NCI-H748 (cell line): Measurements from ENCODE around the gene MRPS10.
A peak's percentile ranks its signal among the peaks of the same experiment; 100 is the strongest.

Experiments
- DNase-seq: peaks from one replicate; lab custom pipeline; 2025; ENCODE audit not compliant: unreplicated experiment; lab: John Stamatoyannopoulos, UW

MRPS10 gene

DNA sequence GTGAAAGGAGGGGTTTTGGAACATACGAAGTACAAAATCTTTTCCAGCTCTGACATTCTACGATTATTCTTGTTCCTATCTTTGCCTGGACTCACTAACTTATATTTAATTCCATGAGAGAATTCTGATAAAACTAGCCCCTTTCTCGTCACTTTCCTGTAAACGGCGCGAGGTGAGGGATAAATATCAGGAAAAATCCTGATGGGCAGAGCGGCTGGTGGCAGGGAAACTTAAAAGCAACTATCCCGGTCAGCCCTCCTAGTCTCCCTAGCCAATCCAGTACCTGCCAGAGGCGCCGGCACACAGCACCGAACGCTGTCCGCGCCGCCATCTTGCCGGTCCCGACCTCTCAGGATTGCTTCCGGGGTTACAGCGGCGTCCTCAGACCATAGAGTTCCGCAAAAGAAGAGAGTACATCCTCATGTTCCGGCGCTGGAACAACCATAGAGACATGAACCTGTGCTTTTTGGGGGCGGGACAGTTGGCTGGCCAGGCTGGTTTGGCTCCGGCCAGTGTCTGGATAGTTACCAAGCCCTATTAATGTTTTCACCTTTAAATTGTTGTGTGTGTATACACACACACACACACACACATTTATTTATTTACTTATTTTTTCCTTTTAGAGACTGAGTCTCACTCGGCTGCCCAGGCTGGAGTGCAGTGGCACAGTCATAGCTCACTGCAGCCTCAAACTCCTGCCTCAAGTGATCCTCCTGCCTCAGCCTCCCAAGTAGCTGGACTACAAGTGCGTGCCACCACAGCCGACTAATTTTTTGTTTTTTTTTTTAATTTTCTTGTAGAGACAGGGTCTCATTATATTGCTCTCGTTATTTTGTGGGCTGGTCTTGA is at the start of gene MRPS10:
Gene MRPS10, minus strand, starts transcription at position 343 of the 849 bp plus-strand sequence. Its CDS starts 12 bp downstream, at position 331.
- DNase-seq, result peak; percentile 99

DNA sequence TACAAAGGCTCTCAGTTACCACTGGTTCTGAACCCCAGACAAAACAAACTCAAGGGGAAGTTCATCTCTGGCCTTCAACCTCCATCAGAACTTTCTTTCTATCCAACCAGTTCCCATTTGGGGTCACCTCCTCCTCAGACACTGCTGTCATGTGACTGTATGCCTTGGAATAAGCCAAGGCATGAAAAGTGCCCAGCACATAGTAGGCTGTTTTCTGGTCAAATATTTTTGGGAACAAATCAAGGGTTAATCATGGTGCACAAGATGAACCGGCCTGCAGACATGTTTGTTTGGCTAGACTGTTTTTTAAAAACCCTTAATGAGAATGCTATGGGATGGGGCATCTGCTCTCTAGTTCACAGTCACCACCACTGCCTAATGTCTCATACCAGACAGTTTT is 48.9 kb upstream of the MRPS10 start:
- DNase-seq, result no peak

- DNase-seq, result no peak
Measured at GRCh38 chr6:42264852-42265390, 47.3 kb upstream of the MRPS10 start.

GRCh38 chr6:42264162-42264851 is 46.6 kb upstream of the MRPS10 start:
- DNase-seq, result no peak

GRCh38 chr6:42263165-42263728 is 45.6 kb upstream of the MRPS10 start:
- no peak for DNase-seq

DNA sequence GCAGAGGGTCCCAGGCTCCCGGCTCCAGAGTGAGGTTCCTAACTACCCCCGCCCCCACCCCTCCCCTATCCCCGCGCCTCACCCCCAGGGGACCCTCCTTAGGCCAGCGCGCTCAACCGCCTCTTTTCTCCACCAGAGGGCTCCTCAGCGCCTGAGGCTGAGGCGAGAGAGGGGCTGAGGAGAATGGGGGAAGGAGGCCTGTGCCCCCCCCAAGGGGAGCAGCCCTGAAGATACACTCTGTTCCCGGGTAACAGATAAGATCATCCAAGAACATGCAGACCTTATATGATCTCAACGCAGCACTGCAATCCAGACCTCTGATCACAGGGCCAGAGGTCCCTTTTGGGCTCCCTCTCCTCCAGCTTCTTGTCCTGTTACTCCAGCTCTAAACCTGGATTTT is 43.3 kb upstream of the MRPS10 start:
- peak; percentile 20 for DNase-seq

GRCh38 chr6:42260396-42260888 is 42.8 kb upstream of the MRPS10 start:
- no peak for DNase-seq

DNA sequence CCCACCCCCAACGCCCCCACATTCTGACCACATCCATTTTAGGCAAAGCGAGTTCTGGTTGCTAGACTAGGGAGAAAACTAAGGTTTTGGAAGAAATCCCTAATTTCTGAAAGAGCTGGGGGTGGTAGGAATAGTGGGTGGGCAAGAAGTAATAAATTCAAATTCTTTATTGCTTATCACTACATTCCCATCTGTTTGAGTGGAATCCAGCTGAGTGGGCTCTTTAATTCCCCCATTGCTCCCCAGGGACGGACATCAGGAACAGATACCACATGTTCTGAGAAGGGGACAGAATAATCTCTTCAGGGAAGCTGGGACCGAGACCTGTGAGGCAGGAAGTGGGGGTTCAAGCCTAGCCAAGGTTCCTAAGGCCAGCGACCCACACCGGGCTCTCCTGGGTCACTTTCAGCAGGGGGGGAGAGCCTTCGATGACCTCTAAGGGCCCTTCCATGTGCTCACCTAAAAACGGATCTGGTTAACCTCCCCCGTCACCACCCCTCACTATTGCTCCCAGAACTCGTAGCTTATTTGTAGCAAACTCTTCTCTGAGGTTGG is 42.3 kb upstream of the MRPS10 start:
- no peak for DNase-seq

- DNase-seq, result no peak
Measured at GRCh38 chr6:42259286-42259685, 41.6 kb upstream of the MRPS10 start.

- DNase-seq, result no peak
Measured at GRCh38 chr6:42257614-42258013, 40.0 kb upstream of the MRPS10 start.

DNA sequence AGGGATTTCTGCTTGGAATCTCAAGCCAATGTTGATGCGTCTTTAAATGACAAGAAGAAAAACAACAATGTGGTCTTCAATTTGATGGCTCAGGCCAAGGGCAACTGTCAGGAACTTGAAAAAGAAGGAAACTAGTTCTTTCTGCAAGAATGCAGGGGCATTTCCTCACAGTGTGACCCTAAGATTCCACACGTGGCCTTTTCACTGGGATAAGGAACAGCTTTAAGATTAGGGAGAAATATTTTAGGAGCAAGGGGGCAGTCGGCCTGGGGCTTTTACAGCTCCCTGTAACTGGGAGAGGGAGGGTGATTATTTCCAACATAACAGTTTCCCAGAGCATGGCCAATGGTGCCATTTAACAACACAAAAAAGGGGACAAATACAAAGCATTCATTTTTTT is 39.4 kb upstream of the MRPS10 start:
- no peak for DNase-seq

- no peak for DNase-seq
Measured at GRCh38 chr6:42255050-42255449, 37.4 kb upstream of the MRPS10 start.

- no peak for DNase-seq
Measured at GRCh38 chr6:42254505-42254904, 36.8 kb upstream of the MRPS10 start.

DNA sequence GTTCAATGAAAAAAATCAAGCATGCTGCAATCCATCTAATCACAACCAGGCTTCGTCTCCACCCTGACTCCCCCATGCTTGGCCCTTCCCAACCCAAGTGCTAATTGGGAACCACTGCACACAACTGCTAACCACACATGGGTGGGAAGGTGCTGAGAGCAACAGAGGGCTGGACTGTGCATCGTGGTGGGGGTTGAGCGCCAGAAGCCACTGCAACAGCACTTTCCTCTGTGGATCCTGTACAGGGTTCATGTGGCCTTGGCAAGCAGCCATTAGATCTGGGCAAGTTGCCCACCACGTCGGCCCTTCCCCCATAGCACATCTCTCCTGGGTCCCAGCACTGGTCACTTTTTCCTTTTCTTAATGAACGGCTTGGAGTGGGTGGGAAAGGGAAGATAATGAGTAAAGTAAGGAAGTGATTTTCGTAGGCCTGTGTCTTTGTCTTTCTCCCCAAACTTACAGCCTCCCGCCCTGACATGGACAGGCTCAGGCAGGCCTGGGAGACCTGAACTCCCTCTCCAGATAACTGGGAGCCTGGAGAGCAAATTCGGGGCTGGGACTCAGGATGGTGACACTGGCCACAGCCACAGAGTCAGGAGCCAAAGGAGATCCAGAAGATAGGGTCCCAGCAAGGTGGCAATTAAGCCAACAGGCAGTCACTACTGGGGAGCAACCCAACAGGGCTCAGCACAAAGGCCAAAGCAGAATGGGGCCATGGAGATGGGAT is 34.4 kb upstream of the MRPS10 start:
- DNase-seq, result peak; percentile 92

GRCh38 chr6:42251500-42251899 is 33.8 kb upstream of the MRPS10 start:
- no peak for DNase-seq

DNA sequence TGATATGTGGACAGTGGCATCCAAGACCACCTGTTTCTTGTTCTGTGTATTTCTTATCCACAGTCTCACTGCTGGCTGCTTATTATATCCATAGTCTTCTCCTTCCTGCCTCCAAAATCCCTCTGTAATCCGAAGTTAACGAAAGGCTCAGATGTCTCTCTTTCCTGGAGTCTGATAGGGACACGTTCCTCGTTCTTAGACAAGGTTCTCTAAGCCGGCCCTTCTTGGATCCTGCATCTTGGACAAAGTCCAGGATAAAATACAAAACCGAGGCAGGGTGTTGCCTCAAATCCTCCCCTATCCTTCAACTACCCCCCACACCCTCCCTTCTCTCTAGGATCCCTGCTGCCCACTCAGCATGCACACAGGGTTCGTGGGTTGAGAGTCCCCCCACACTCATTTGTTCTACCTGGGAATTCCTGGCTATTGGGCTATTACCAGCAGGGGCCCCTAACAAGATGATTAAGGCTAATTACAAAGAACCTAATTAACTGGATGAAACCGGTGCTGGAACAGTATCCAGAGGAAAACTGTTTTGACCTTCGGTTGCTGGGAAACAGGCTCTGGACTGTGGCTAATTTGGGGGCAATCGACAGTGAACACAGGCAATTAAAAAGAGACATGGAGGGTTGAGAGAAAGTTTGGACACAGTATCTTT is 32.7 kb upstream of the MRPS10 start:
- DNase-seq, result peak; percentile 88

DNA sequence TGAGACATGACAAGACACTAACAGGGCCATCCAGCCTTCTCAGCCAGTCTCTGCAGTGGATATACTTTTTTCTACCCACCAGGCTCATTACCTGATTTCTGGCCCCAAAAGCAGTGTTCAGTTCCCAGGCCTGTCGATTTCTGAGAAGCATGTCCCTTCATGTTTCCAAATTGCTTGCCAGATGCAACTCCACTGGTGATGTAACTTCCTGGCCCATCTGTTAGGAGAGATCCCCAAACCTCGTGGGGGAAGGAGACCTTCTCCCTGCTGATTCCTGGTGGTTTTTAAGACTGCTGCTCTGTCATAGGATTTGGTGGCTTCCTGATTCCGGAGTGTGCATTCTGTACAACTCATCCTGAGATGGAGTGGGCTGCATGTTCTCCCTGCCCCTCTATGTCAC is 31.6 kb upstream of the MRPS10 start:
- DNase-seq, result no peak

DNA sequence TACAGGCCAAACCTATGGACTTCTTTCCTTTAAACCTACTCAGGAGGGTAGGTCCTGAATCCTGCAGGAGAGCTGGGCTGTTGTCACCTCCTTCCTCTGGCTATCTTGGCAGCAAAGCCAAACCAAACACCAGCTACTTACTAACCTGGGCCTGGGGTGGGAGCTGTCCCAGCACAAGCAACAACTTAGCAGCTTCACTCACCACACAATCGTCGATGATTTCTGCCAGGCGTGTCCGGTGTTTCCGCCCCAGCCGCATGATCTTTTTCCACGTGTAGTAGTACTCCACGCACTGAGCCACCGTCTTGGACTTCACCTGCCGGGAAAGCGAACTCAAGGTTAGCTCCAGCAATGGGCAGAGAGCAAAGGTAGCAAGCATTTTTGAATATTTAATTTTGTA is 25.4 kb upstream of the MRPS10 start:
- no peak for DNase-seq

DNA sequence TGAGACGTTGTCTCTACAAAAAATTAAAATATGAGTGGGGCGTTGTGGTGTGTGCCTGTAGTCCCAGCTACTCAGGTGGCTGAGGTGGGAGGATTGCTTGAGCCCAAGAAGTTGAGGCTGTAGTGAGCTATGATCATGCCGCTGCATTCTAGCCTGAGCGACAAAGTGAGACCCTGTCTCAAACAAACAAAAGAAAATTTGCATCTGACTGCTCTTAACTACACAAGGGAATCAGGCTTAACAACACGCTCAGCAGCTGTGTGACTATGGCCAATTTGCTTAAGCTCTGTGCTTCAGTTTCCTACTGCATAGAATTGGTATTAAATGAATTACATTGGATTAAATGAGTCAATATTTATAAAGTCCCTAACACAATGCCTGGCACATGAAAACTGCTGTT is 24.3 kb upstream of the MRPS10 start:
- no peak for DNase-seq

GRCh38 chr6:42239736-42240375 is 22.2 kb upstream of the MRPS10 start:
- no peak for DNase-seq
